NCI-H526 treated with DMSO at 0.1 percent for 48 hours (cell line): ENCODE data around the gene DPF3.
"Not testable (repeated sequence)": the region's sequence is repeated elsewhere in the genome, so short reads cannot be mapped to it uniquely, and the experiment has no call there.

ENCODE experiments used
- DNase-seq: peaks from one replicate; lab custom pipeline; 2025; lab: John Stamatoyannopoulos, UW

The DPF3 gene

GRCh38 chr14:72774894-72775620 is 118.8 kb downstream of the DPF3 start:
- DNase-seq = no peak

GRCh38 chr14:72774141-72774540 is 119.8 kb downstream of the DPF3 start:
- no peak for DNase-seq

GRCh38 chr14:72771561-72771960 is 122.3 kb downstream of the DPF3 start:
- DNase-seq = no peak

- DNase-seq = no peak
Measured at GRCh38 chr14:72766296-72766695, 127.6 kb downstream of the DPF3 start.

GRCh38 chr14:72763892-72764291 is 130.0 kb downstream of the DPF3 start:
- DNase-seq = no peak

- DNase-seq = no peak
Measured at GRCh38 chr14:72759670-72760069, 134.2 kb downstream of the DPF3 start.

- DNase-seq = no peak
Measured at GRCh38 chr14:72758993-72759392, 134.9 kb downstream of the DPF3 start.

GRCh38 chr14:72758420-72758819 is 135.5 kb downstream of the DPF3 start:
- no peak for DNase-seq

GRCh38 chr14:72756967-72757366 is 136.9 kb downstream of the DPF3 start:
- no peak for DNase-seq

GRCh38 chr14:72755766-72756165 is 138.1 kb downstream of the DPF3 start:
- DNase-seq = no peak

- DNase-seq = no peak
Measured at GRCh38 chr14:72754949-72755348, 139.0 kb downstream of the DPF3 start.

GRCh38 chr14:72753879-72754400 is 140.0 kb downstream of the DPF3 start:
- DNase-seq = no peak

GRCh38 chr14:72753044-72753710 is 140.7 kb downstream of the DPF3 start:
- no peak for DNase-seq

GRCh38 chr14:72752034-72752412 is 141.9 kb downstream of the DPF3 start:
- DNase-seq = no peak

GRCh38 chr14:72751276-72752033 is 142.4 kb downstream of the DPF3 start:
- DNase-seq = no peak

GRCh38 chr14:72748921-72749320 is 145.0 kb downstream of the DPF3 start:
- not testable (repeated sequence) for DNase-seq

- no peak for DNase-seq
Measured at GRCh38 chr14:72747652-72748051, 146.2 kb downstream of the DPF3 start.

- no peak for DNase-seq
Measured at GRCh38 chr14:72745991-72746980, 147.6 kb downstream of the DPF3 start.

GRCh38 chr14:72745546-72745945 is 148.4 kb downstream of the DPF3 start:
- DNase-seq = no peak

- DNase-seq = no peak
Measured at GRCh38 chr14:72744416-72745120, 149.3 kb downstream of the DPF3 start.

- no peak for DNase-seq
Measured at GRCh38 chr14:72743626-72744025, 150.3 kb downstream of the DPF3 start.
